RKO (cell line): Measurements from ENCODE around the gene DCLK1.
"Not testable (repeated sequence)": the region's sequence is repeated elsewhere in the genome, so short reads cannot be mapped to it uniquely, and the experiment has no call there.

Experiments used
- DNase-seq: peaks from one replicate; pipeline ENCODE4 v3.0.0-alpha.2; 2016; ENCODE audit warnings: low spot score

The DCLK1 gene

DNA sequence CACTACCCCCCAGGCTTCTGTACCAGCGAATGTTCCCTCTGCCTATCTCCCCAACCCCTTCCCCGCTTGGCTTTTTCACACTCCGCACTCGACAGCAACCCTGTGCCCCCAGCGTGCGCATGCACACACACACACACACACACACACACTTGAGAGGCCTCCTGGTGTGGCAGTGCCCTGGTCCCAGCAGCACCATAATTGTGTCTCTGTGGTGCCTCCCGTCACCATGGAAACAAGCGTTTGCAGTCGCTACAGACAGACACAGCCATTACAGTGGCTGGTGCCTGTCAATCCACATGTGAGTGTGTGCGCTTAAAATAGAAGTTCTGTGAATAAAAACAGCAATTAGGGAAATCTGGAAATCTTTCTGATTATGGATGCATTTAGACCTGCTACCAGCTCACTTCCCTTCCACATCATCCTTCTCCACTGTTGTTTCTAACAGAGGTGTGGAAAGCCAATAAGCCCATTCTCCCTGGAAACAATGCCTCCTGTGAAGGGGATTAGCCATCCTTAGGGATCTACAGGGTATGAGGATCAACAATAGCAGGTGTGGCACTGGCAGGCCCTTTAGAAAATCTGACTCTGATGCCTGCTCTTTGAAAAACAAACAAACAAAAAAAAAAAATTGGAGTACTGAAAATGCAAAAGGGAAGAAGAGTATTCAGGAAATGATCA, 146.3 kb downstream of the DCLK1 start:
- DNase-seq = no peak

DNA sequence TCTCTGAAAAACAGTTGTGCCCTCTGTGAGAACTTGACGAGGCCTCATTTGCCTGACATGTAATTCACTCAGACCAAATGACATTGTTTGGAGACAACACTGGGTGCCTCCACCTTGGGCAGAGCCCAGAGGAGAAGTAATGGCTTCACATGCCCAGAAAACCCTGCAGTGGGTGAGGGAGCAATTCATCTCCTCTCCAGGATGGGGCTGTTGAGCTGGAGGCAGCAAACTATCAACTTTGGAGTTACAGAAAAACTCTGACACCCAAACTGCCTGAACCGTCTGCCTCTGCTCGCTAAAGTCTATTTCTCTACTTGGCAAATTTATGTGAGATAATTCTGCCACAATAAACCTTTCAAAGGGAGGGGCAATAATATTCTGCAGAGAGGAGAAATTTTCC, 146.9 kb downstream of the DCLK1 start:
- DNase-seq = no peak

DNA sequence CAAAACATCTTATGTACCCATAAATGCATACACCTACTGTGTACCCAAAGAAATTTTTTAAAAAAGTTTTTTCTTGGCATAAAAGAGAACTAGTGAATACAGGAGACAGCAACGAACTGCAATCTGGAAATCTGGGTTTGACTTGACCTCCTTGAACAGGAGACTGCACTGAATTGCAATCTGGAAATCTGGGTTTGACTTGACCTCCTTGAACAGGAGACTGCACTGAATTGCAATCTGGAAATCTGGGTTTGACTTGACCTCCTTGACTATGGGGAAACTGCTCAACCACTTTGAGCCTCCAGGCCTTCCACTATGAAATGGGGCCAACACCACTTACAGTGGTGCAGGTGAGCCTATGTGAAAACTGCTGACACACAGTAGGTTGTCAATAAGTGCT, 147.5 kb downstream of the DCLK1 start:
- not testable (repeated sequence) for DNase-seq

DNA sequence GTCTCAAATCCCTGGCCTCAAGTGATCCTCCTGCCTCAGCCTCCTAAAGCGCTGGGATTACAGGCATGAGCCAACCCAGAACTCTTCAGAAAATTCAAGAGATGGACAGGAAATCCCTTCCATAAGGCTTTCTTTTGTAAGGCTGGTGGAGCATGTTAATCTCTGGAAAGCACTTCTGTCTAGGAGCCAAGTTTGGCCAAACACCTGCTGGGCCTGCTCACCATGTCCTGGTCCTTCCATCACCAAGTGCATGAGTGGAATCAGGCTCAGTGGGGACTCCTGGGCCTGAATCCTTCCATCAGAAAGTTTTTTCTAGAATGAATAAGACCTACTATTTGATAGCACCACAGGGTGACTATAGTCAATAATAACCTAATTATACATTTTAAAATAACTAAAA, 148.0 kb downstream of the DCLK1 start:
- no peak for DNase-seq

DNA sequence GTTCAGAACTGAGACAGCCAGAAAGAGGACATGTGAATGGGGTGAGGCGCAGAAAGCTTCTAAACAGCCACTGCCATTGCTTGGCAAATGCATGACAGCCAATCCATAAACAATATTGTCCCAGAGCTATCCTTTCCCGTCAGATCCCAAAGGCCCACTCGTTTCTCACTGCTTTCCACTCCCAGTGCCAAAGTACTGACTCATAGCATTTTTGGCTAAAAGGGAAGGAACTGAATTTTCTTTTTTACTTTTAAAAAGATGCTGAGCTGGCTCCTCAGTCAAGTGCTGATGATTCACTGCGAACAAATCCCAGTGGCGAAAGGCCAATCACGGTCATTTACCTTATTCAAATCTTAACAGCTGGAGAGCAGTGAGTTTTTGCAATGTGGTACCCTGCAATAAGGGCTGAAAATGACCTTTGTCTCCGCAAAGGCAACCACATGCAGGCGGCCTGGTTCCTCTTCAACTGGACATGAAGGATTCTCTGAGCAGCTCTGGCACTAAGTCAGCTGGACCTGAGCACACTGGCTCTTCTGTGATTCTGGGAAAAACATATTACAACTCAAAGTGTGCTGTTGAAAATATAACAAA, 151.7 kb downstream of the DCLK1 start:
- DNase-seq = peak; percentile 29

DNA sequence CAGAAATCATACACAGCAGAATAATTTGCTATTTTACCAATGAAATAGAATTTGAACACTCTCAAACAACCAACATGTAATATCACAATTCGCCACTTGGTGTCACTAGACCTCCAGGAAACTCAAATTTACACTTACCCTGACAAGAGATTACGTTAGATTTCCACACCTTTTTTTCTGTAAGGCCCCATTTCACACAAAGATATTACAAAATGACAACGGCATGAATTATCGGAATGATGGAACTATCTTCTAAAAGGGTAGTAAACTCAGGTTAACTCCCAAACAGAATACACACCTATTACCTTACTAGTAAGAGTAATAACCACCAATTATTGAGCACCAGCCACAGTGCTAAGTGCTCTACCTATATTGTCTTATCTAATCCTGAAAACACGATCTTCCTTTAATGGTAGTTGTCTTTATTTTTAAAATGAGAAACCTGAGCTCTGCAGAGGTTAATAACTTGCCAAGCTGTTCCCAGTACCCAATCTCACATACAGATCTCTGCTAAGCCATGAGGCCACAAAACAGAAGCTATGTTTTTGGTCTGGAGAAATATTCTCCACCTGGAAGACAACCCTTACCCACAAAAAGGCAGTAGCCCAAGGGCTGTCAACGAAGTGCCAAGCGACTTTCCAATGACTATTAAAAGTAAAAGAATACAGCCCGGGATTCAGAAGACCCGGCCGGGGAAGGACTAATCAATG, 152.4 kb downstream of the DCLK1 start:
- DNase-seq = peak; percentile 20

DNA sequence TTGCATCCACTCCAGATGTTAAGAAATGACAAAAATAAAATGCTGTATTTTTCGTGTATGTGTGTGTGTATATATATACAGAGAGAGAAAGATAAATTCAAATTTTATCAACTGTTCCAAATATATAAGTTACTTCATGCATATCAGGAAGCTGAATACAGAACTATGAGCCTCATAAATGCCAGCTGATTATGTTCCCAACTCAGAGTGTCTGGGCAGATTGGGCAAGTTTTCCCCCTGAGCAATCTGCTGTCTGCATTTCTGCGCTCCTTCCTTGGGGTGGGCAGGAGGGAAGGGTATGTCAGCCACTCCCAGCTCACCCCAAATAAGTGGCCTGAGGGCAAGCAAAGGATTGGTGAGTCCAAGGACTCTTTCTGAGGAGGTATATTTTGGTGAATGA, 154.1 kb downstream of the DCLK1 start:
- no peak for DNase-seq

DNA sequence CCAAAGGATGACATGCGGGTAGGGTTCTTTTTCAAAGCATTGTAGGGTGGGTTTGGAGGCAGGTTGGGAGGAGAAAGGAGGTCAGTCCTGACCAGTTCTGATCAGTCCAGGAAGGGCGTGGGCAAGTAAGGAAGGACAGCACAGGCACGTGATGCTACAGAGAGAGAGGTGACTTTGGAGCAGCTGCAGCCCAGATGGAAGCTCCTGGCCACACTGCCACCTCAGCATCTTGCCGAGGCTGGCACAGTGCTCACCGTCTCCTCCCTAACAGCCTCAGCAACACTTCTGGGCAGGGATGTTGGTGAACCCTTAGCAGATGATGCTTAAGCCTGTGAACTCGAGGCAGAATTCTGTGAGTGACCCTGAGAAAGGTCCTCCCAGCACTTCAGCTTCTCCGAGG, 155.1 kb downstream of the DCLK1 start:
- no peak for DNase-seq

DNA sequence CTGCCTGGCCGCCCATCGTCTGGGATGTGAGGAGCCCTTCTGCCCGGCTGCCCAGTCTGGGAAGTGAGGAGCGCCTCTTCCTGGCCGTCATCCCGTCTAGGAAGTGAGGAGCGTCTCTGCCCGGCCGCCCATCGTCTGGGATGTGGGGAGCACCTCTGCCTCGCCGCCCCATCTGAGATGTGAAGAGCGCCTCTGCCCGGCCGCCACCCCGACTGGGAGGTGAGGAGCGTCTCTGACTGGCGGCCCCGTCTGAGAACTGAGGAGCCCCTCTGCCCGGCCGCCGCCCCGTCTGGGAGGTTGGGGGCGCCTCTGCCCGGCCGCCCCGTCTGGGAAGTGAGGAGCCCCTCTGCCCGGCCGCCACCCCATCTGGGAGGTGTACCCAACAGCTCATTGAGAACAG, 164.2 kb downstream of the DCLK1 start:
- DNase-seq = not testable (repeated sequence)

DNA sequence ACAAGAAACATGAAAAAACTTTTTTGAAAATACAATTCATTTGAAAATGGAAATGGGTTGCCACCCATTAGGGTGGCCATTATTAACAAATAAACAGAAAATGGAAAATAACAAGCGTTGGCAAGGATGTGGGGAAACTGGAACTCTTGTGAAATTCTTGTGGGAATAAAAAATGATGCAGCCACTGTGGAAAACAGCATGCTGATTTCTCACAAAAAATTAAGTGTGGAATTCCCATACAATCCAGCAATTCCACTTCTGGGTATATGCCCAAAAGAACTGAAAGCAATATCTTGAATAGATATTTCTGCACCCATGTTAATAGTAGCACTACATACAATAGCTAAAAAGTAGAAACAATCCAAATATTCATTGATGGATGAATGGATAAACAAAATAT, 165.2 kb downstream of the DCLK1 start:
- DNase-seq = no peak

DNA sequence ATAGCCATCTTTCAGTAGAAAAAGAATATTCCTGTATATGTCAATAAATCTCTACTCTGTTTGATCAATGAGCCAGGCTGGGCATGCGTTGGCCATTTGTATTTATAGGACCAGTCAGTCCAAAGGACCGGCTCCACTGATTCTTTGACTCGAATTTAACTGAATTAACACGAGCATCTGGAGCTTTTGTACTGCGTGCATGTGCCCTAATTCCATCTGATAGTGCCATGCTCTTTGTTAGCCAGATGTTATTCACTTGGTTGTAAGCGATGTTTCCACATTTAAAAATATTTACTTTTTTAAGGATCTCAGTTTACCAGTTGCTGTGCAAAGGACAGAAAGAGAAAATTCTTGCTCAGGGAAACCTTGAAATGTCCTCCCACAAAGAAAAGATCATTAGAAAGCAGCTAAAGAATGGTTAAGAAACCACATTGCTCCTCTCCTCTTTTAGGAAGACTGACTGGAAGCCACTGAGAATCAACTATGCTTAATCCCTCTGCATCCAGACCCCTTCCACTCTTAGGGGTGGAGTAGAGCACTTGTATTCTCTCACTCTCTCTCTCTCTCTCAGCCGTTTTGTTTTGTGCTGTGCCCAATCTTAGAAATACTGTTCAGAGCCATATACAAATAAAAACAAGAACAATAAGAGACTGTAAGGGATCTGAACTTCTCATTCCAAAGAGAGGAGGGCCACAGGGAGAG, 165.8 kb downstream of the DCLK1 start:
- no peak for DNase-seq

DNA sequence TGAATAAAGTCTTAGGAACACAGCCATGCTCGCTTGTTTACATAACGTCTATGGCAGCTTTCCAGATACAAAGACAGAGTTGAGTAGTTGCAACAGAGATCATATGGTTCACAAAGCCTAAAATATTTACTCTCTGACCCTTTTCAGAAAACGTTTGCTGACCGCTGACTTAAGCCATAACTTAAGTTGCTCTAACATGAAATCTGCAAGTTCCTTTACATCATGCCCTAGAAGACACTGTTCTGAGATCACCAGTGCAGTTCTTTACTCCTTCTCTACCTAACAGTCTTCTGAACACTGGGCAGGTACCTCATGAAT, 166.4 kb downstream of the DCLK1 start:
- DNase-seq = no peak

DNA sequence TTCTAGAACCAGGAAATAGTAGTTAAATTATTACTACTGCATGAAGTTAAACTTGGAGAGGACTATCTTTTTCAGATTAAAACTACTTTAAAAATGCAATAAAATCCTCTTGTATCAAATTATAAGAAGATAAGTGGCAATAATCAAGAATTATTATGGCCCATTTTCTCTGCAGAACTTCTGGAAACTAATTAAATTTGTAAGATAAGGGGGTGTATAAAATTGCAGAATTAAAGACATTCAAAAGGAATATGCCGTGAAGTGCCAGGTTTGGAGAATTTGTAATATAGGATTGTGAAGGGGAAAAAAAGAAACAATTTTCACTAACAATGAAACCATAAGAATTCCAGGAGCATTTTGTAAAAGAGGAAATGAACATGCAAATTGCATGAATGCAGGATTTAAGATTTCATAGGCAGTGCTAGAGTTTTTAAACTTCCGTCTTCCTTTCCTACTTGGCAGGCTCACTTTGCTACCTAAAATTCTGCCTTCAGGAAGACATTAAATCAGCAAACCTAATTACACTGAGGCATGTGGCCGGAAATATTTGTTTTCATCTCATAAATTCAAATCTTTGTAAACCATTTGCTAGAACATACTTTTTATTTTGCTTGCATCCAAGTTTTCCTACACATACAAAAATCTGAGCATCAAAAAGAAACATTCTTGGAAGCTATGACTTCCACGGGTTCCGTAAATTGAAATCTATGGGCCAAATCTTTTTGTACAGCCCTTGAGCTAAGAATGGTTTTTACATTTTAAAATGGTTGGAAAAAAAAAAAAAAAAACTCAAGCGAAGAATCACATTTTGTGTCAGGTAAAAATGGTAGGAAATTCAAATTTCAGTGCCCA, 166.9 kb downstream of the DCLK1 start:
- DNase-seq = no peak

DNA sequence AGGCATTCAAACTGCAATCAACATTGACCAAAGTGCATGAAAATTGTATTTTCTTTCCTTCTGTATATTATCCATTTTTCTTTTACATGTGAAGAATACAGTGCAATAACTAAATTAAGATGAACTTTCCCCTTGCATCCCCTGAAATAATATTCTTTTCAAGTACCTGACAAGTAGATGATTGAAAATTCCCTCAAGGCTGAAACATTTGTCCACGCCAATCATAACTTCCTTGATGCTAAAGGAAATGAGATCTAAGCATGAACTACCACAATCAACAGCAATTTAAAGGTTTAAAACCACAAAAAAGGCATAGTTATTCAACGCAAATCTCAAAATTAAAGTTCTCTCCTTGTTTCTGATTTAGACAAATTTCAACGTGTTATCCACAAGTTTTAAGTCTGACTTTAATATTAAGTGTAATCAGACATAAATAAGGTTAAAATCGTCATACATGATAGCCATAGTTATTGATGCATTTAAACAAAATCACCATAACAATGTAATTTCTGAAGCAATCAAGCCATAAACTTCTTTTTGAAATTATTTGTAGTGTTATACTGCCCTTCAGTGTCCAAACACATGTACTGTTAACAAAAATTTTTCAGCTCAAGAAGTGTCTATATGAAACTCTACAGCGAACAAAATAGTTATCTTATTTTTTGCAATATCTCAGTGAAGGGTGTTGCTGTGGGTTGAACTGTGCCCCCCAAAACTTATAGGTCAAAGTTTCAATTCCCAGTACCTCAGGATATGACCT, 169.5 kb downstream of the DCLK1 start:
- peak; percentile 18 for DNase-seq

DNA sequence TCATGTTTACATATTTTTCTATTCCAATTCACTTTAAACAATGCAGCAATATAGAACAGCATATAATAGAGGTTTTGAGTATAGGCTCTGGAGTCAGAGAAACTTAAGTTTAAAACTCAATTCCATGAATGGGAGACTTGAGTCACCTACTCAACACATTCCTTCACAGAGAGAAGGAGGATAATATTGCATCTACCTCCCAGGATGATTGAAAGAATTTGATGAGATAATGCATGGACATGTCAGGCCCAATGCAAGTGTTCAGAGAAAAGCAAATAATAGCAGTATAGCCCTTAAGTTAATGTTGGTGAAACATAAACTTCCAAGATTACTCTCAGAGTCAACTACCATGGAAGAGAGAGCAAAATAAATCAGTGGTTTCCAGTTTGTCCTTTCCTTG, 170.2 kb downstream of the DCLK1 start:
- DNase-seq = no peak

DNA sequence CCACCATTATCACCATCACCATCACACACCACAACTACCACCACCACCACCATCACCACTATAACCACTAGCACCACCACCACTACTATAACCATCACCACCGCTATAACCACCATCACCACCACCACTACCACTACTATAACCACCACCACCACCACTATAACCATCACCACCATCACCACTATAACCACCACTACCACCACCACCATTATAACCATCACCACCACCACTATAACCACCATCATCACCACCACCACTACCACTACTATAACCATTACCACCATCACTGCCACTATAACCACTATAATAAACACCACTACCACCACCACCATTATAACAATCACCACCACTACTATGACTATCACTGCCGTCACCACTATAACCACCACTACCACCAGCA, 173.2 kb downstream of the DCLK1 start:
- DNase-seq = no peak

DNA sequence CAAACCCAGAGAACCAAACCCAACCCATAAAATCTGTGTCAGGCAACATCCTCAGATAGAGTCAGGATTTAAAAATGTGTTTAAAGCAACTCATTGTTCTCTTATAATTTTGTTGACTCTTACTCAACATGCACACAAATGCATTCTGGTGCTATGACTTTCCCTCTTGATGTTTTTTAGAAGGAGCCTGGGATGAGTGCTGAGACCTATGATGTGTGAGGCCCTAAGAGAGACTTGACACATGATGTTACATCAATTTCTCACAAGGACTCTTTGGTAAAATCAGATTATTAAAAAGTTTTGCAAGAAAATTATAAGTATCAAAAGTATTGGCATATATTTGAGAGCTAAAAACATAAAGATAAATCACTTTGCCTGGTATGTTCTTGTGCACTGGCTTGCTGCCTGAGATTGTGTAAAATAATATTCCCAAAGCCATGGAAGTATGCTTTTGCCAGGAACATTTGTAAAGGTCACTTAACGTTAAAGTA, 173.9 kb downstream of the DCLK1 start:
- DNase-seq = no peak

DNA sequence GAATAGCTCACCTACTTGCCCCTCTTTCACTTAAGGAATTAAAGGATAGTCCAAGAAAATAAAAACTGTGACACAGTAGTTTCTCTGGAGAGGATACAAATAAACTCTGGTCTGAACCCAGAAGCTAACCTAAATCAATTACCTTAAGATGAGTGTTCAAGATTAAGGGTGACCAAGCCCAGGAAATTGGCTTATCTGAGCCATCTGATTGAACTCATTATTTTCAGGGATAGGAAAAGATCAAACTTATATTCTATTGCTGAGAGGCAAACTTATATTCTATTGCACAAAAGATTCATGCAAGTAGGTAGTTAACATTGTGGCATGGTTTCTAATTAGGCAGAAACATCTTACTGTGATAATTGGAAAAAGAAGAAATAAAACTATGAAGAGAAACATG, 175.1 kb downstream of the DCLK1 start:
- no peak for DNase-seq

DNA sequence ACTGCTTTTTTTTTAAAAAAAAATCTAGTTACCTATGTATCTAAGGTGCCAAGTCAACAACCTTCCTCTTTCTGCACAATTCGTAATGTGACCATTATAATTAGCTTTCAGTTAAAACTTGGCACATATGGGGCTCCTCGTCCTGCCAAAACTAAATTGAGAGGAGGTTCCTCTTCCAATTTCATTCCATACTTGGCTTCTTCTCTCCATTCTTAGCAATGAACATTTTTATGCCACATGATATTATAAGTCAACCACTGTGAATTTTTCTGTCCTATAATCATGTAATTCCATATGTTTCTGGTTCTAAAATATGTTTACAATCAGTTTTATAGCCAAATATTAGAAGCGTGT, 177.0 kb downstream of the DCLK1 start:
- DNase-seq = no peak

DNA sequence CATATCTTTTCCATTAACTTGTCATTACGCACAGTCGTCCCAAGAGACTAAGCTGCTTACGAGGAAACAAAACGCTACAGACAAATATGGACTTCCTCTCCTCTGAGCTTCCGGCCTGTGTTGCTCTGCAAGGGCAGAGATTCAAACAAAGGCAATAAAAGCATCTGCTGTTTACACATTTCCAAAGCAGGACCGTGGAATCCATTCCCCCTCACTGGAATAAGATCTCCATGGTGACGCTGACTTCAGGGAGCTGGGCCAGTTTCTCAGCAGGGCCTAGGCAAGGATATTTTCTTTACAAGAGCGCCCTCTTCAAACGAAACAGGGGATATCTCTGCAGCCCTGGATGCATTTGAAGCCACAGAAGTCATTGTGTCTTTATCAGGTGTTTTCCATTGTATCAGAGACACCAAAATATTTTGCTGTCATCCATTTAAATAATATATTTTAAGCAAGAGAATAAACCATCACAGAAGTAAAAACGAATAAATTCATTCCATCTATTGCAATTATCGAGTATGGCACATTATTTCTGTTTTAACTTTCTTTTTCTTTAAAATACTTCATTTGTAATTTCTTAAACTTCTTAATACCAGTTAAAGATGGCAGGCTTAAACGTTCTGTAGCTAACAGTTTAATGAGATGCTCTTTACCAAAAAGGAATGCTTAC, 177.5 kb downstream of the DCLK1 start:
- DNase-seq = peak; percentile 16

DNA sequence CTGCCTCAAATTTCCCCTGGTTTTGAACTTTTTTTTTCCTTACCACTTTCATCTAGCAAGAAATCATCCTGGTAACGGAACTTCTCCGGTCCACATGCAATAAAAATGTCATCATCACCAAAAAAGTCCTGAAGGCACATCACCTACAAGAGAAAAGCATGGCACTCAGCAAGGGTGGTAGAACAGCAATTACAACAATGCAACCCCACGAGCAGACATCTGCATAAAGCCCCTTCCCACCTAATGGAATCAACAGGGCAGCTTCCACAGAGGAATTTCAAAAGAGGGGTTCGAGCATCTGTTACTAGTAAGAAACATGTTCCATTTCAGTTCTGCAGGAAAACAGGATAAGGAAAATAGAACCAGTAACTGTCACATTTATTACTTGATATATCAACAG, 183.9 kb downstream of the DCLK1 start:
- no peak for DNase-seq
